Daoy (cell line): Measurements from ENCODE around the gene UBTFL1. TPM values are rescaled to one million over a fixed set of nuclear protein-coding genes. Genes with fewer than 3 reads are reported as not detected.
A peak's percentile ranks its signal among the peaks of the same experiment; 100 is the strongest.
"Not testable (repeated sequence)": the region's sequence is repeated elsewhere in the genome, so short reads cannot be mapped to it uniquely, and the experiment has no call there.

Source experiments
- DNase-seq: peaks from one replicate; pipeline ENCODE4 v3.0.0-alpha.2; 2015; ENCODE audit warnings: low read depth
- total RNA-seq: library from RNA; depleted of rRNA; stranded (reverse); fragments of >200 nt; shearing (Covaris generic); gene quantifications from 2 replicates; pipeline ENCODE4 v1.2.3, GENCODE V29; 2014; rRNA removed

Gene UBTFL1, protein sequence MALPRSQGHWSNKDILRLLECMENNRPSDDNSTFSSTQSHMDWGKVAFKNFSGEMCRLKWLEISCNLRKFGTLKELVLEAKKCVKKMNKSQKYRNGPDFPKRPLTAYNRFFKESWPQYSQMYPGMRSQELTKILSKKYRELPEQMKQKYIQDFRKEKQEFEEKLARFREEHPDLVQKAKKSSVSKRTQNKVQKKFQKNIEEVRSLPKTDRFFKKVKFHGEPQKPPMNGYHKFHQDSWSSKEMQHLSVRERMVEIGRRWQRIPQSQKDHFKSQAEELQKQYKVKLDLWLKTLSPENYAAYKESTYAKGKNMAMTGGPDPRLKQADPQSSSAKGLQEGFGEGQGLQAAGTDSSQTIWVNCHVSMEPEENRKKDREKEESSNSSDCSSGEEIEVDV
- total RNA-seq = not detected in 2 replicates

DNA sequence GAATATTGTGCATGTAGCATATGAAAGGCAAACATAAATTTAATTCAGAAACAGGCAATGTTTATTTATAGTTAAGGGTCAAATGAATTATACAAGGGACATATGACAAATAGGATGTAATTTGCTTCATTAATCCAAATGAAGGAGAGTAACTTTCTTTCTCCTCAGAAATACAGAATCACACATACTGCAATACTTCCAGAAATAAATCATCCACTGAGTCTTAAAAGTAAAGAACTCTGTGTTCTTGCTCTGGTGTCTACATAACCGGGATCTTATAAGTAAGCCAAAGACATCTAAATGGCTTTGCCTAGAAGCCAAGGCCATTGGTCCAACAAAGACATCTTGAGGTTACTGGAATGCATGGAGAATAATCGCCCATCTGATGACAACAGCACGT is at the start of gene UBTFL1:
UBTFL1 (plus strand) TSS at position 301 of the 400 bp plus-strand sequence; CDS start at position 301, 0 bp downstream.
- not testable (repeated sequence) for DNase-seq

DNA sequence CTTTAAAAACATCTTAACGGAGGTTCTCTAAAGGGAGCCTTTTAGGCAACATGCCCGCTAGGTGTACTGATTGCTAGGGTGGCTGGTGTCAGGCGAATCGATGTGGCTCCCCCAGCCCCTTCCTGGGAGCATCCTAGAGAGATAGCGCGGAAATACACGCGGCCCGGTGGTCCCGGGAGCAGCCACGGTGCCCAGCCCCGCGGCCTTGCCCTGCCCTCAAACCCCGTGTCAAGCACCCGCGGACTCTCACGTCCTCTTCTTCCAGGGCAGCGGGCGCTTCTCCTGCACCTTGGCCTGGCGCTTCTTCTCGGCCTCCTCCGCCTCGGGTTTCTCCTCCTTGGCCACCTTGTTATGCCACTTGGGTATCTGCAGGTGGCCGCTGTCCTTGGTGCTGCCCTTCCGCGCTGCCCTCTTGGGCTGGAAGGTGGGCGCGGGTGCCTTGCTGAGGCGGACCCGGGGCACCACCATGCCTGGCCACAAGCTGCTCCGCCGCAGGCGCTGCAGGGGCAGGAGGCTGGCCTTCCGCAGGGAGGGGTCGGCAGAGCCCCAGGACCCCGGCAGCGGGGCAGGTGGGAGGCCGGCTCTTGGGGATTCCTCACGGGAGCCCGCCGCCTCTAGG is 34.0 kb upstream of the UBTFL1 start:
- DNase-seq = not testable (repeated sequence)

DNA sequence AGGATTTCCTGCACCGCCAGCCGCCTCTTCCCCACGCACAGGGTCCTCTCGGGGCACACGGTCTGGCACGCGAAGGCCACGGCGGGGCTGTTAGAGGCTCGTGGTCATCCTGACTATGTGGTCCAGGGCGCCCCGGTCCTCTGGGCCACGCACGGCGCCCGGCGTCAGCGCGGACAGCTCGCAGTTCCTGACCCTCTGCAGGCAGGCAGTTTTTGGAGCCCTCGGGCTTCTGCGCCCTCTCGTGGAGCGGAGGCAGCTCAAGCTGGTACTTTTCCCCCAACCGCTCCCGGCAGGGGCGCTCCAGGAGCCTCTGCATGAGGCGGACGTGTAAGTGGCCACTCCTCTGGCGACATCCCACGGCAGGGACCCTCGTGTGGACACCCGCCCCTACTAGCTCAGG is 33.4 kb upstream of the UBTFL1 start:
- not testable (repeated sequence) for DNase-seq

DNA sequence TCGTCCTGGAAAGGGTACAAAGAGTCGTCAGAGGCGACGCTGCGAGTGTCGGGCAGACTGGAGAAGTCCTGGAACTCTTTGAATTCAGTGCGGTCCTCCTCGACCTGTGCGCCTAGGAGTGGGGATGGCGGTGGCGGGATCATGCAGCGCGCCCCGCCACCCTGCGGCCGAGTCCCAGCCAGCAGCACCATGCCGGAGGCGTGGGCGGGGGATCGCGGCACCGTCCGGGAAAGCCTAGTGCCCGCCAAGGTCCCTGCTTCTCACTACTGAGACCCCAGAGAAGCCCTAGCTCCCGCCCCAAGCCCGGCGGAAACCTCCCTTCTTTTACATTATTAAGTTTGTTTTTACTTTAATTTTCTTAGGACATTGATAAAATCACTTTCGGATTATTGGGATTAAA is 32.2 kb upstream of the UBTFL1 start:
- not testable (repeated sequence) for DNase-seq

DNA sequence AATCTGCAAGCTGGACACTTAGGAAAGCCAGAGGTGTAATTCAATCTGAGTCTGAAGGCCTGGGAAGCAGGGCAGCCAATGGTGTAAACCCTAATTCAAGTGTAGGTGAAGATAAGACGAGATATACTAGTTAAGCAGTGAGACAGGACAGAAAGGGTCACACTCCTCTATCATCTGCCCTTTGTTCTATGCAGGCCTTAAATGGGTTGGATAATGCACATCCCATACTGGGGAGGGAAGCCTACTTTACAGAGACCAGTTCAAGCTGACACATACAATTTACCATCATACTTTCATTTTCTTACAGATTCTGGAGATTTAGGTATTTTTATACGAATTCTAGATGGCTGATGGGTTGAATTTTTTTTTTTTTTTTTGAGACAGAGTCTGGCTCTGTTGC is 3.0 kb downstream of the UBTFL1 start:
- not testable (repeated sequence) for DNase-seq

DNA sequence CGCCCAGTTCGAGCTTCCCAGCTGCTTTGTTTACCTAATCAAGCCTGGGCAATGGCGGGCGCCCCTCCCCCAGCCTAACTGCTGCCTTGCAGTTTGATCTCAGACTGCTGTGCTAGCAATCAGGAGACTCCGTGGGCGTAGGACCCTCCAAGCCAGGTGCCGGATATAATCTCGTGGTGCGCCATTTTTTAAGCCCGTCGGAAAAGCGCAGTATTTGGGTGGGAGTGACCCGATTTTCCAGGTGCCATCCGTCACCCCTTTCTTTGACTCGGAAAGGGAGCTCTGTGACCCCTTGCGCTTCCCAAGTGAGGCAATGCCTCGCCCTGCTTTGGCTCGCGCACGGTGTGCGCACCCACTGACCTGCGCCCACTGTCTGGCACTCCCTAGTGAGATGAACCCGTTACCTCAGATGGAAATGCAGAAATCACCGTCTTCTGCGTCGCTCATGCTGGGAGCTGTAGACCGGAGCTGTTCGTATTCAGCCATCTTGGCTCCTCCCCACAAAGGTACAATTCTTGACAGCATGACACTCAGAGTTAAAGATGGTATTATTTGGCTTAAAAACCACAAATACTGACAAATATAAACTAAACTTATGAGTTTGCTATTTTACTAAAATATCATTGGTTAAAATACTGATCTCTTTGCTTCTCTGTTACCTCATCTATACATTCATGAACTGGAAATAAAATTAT is 9.6 kb downstream of the UBTFL1 start:
- DNase-seq = not testable (repeated sequence)

DNA sequence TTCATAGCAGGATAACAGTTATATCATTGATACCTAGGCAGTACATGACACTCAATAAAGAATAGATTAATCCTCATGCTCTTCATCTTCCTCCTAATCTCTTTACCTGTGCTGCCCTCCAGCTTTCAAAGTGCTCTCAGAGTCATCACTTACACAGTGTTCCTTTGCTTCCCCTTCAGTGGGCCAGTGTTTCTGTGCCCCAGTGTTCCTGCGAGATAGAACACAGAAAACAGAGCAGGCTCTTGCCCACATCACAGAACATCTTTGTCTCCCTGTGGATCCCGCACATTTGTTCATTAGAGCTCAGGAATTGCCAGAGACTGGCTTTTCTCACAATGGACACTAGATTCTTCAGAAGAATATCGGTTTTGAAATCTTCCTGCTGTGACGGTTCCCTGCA is 12.5 kb downstream of the UBTFL1 start:
- DNase-seq = not testable (repeated sequence)

- DNase-seq = no peak
Measured at GRCh38 chr11:90100431-90100830, 14.7 kb downstream of the UBTFL1 start.

DNA sequence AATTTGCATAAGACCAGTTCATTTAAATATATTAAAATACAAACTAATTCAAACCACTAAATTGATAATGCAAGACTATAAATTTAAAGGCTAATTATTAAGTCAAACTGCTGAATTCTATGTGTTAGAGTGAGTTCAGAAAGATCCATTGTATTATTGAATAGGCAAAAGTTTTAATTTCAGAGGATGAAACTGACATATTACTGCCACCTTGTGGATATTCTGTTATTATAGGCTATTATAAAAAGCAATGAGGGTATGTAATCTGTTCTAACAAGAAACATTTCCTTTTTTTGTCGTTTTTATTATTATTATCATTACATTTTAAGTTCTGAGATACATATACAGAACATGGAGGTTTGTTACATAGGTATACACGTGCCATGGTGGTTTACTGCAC is 27.8 kb downstream of the UBTFL1 start:
- DNase-seq = no peak

- no peak for DNase-seq
Measured at GRCh38 chr11:90120191-90120590, 34.4 kb downstream of the UBTFL1 start.

DNA sequence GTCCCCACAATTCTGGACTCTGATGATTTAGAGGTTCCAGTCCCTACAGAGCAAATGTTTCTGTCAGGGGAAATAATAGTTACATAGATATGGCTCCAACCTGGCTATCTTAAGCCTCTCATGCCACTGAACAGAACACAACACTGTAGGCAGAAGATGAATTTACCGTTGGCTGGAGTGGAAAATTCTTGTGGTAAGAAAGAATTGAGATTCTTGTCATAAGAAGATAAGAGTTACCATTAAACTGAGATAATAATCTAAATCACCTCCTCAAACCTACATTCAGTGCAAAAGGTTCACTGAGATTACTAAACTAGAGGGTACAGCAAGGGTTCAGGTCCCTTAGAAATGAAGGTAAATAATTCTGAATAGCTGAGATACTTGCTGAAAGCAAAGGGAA is 38.6 kb downstream of the UBTFL1 start:
- DNase-seq = no peak

GRCh38 chr11:90124946-90125345 is 39.2 kb downstream of the UBTFL1 start:
- DNase-seq = no peak

DNA sequence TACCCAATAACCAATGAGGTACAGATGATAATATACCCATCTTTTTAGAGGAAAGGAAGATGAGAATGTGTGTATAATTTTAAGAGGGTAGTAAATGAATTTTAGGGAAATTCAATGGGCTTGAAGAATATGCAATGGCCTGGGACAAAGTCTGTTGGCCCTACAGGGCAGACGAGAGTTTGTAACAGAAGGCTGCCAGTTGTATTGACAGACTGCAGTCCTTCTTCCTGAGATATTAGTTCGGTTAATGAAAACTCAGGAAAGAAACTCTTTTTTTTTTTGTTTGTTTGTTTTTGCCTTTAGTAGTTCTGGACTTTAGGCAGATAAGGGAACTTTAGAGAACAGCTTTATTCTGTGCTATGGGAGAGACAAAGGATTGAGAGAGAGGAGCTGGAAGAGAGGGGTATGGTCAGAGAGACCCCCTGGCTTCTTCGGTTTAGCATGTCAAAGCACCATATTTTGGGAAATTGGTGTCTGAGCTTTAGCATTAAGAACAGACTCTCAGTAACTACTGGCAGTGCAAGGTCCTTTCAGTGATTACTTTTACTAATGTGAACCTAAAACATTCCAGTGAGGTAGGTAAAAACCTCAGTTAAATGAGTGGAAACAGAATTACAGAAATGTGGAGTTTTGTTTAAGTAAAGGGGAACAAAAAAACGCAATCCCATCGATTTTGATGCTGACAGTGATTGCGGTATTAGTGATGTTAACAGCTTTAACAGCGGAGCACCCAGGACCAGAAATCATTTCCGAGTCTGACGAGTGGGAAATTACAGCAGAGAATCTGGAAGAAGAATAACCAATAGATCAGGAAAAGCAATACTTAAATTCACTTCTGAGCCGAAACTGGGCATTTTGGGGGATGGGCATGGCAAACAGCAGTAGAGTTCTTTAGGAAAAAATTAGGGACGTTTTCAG is 48.1 kb downstream of the UBTFL1 start:
- no peak for DNase-seq

DNA sequence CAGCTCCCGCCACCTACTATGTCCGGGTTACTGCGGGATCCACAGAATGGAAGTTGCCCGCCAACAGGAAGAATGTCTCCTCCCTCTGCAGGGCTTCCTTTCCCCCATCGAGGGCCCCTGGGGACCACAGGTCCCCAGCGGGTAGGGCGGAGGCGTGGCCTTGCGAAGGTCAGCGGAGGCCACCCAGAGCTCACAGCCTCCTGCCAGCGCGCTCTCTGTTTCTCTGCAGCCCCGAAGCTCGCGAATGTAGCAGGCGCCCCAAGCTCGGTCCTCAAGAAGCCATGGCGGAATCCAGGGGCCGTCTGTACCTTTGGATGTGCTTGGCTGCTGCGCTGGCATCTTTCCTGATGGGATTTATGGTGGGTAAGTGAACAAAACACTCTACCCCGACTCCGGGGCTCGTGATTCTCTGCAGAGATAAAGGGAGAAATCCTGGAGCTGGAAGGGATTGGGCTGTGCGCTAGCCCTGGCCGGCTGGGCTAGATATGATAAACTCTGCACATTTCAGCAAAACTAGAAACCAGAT is 48.8 kb downstream of the UBTFL1 start, which contains the start of gene NAALAD2:
NAALAD2 (plus strand) TSS at position 186 of the 526 bp plus-strand sequence; CDS start at position 282, 96 bp downstream.
- peak; percentile 59 for DNase-seq

DNA sequence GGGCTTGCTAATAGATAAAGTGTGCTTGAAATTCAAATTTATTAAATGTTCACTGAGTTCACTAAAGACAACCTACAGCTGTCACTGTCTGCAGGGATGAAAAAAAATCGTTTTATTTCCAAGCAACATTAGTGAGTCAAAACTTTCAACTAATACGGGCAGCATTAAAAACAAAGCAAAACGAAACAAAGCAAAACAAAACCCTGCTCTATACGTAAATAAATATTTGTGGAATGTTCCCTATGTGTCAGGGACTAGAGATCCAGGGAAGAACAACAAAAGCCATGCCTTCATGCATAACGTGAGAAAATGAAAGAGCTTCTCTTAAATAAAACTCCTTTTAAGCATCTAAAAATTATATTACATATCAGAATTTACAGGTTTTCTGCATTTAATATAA is 49.3 kb downstream of the UBTFL1 start:
- DNase-seq = no peak

Other genes with a start within 250 kb of the UBTFL1 start
- gene TRIM64B, start 207.5 kb upstream of the UBTFL1 start, total RNA-seq = not detected in 2 replicates
- gene TRIM49D1, start 163.7 kb upstream of the UBTFL1 start, total RNA-seq = not detected in 2 replicates
- gene TRIM49D2, start 161.9 kb upstream of the UBTFL1 start, total RNA-seq = not detected in 2 replicates
- gene TRIM64, start 119.9 kb upstream of the UBTFL1 start, total RNA-seq = not detected in 2 replicates
- not detected in 2 replicates for gene TRIM49C, start 54.8 kb upstream of the UBTFL1 start, total RNA-seq
- gene NAALAD2, start 48.7 kb downstream of the UBTFL1 start, total RNA-seq = 0.63 and 1.9 TPM in 2 replicates
- 60.7 and 71.3 TPM in 2 replicates for gene CHORDC1, start 137.1 kb downstream of the UBTFL1 start, total RNA-seq